Measurements from ENCODE around the gene PRKAR2B. TPM values are rescaled to one million over a fixed set of nuclear protein-coding genes. Genes with fewer than 3 reads are reported as not detected.

Gene PRKAR2B
- total and polyA plus RNA-seq, 11 donors: 7.0 to 50.6 (median 18.5) TPM

GRCh38 chr7:107160389-107160788 is 115.9 kb downstream of the PRKAR2B start:
- ATAC-seq (no peak), DNase-seq (no peak)
- no peaks in the 10 kb centered on the region for H3K9me3 ChIP-seq
- no peaks in the 10 kb centered on the region for H3K27me3 ChIP-seq
- intact Hi-C loops (cut with DNase I): no loop called here
- TF ChIP-seq POLR2A (IDR thresholded peaks at IDR 0.05): no peak
- no peak for TF ChIP-seq CTCF (IDR thresholded peaks at IDR 0.05)
- peaks cover 0 to 30% (median 0%) of the 10 kb centered on the region in 9 donors for H3K36me3 ChIP-seq
- H3K4me1 ChIP-seq: no peaks in the 10 kb centered on the region
- no peak overlapping the region for H3K27ac ChIP-seq
- no peak overlapping the region for H3K4me3 ChIP-seq
- 68 to 76% (median 75%) methylated on average over 2 of the region's 2 CpGs for WGBS, 4 donors

- Histone ChIP-seq H3K36me3 (peaks cover 0 to 30% (median 0%) of the 10 kb centered on the region in 9 donors), H3K9me3 (no peaks in the 10 kb centered on the region), H3K4me3 (no peak overlapping the region), H3K27ac (no peak overlapping the region), H3K27me3 (no peaks in the 10 kb centered on the region), H3K4me1 (no peaks in the 10 kb centered on the region)
- TF ChIP-seq CTCF (IDR thresholded peaks at IDR 0.05) (no peak), POLR2A (IDR thresholded peaks at IDR 0.05) (no peak)
- DNase-seq (no peak), ATAC-seq (no peak)
- intact Hi-C loops (cut with DNase I): no loop called here
- 92% methylated on average over 3 of the region's 3 CpGs for WGBS, 4 donors
Observed at GRCh38 chr7:107161415-107161814, 116.9 kb downstream of the PRKAR2B start.

- ATAC-seq: no peak
- H3K36me3 ChIP-seq: peaks cover 0 to 24% (median 0%) of the 10 kb centered on the region in 9 donors
- no peaks in the 10 kb centered on the region for H3K27me3 ChIP-seq
- no peaks in the 10 kb centered on the region for H3K9me3 ChIP-seq
- no peak for DNase-seq
- no peak overlapping the region for H3K27ac ChIP-seq
- TF ChIP-seq POLR2A (IDR thresholded peaks at IDR 0.05) (no peak), CTCF (IDR thresholded peaks at IDR 0.05) (no peak)
- no peak overlapping the region for H3K4me3 ChIP-seq
- 83 to 89% (median 87%) methylated on average over 5 of the region's 5 CpGs for WGBS, 4 donors
- intact Hi-C loops (cut with DNase I): no loop called here
- H3K4me1 ChIP-seq: peaks cover 0 to 5% (median 0%) of the 10 kb centered on the region in 12 donors
Observed at GRCh38 chr7:107162475-107162874, 118.0 kb downstream of the PRKAR2B start.

GRCh38 chr7:107164092-107164491 is 119.6 kb downstream of the PRKAR2B start:
- Histone ChIP-seq H3K4me1 (peaks cover 0 to 7% (median 0%) of the 10 kb centered on the region in 12 donors), H3K4me3 (no peak overlapping the region), H3K27ac (no peak overlapping the region), H3K36me3 (peaks cover 0 to 13% (median 0%) of the 10 kb centered on the region in 9 donors), H3K27me3 (no peaks in the 10 kb centered on the region), H3K9me3 (no peaks in the 10 kb centered on the region)
- intact Hi-C loops (cut with DNase I): no loop called here
- no peak for ATAC-seq
- TF ChIP-seq POLR2A (IDR thresholded peaks at IDR 0.05) (no peak), CTCF (IDR thresholded peaks at IDR 0.05) (no peak)
- DNase-seq: no peak
- WGBS, 4 donors: 50 to 63% (median 60%) methylated on average over 2 of the region's 2 CpGs

All from heart left ventricle (tissue), 16 donors.